Measurements from ENCODE around the gene FNDC3B. TPM values are rescaled to one million over a fixed set of nuclear protein-coding genes. Genes with fewer than 3 reads are reported as not detected.

The FNDC3B gene
- total RNA-seq, 1 donor from 2014 or later = 54.9 TPM

GRCh38 chr3:172115787-172116186, 76.4 kb downstream of the FNDC3B start:
- TF ChIP-seq, protein P1, sequence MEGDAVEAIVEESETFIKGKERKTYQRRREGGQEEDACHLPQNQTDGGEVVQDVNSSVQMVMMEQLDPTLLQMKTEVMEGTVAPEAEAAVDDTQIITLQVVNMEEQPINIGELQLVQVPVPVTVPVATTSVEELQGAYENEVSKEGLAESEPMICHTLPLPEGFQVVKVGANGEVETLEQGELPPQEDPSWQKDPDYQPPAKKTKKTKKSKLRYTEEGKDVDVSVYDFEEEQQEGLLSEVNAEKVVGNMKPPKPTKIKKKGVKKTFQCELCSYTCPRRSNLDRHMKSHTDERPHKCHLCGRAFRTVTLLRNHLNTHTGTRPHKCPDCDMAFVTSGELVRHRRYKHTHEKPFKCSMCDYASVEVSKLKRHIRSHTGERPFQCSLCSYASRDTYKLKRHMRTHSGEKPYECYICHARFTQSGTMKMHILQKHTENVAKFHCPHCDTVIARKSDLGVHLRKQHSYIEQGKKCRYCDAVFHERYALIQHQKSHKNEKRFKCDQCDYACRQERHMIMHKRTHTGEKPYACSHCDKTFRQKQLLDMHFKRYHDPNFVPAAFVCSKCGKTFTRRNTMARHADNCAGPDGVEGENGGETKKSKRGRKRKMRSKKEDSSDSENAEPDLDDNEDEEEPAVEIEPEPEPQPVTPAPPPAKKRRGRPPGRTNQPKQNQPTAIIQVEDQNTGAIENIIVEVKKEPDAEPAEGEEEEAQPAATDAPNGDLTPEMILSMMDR (IDR thresholded peaks at IDR 0.05) = no peak
- no peaks in the 10 kb centered on the region for H3K9me3 ChIP-seq
- peaks cover 0 to 5% of the 10 kb centered on the region in 2 donors for H3K4me1 ChIP-seq
- H3K4me3 ChIP-seq = no peak overlapping the region
- DNase-seq (ENCODE audit: low spot score in 2 of 2) = no peak
- peaks cover 13 to 40% of the 10 kb centered on the region in 2 donors for H3K36me3 ChIP-seq
- no peaks in the 10 kb centered on the region for H3K27me3 ChIP-seq
- no peak overlapping the region for H3K27ac ChIP-seq
- intact Hi-C loops (cut with DNase I) = no loop called here

- Histone ChIP-seq H3K27ac (no peak overlapping the region), H3K27me3 (no peaks in the 10 kb centered on the region), H3K4me3 (no peak overlapping the region), H3K4me1 (peaks cover 0 to 8% of the 10 kb centered on the region in 2 donors), H3K9me3 (no peaks in the 10 kb centered on the region), H3K36me3 (peaks cover 13 to 40% of the 10 kb centered on the region in 2 donors)
- TF ChIP-seq, protein P1 (IDR thresholded peaks at IDR 0.05) = no peak
- intact Hi-C loops (cut with DNase I) = no loop called here
- no peak for DNase-seq (ENCODE audit: low spot score in 2 of 2)
Measured at GRCh38 chr3:172118019-172118418, 78.6 kb downstream of the FNDC3B start.

DNA sequence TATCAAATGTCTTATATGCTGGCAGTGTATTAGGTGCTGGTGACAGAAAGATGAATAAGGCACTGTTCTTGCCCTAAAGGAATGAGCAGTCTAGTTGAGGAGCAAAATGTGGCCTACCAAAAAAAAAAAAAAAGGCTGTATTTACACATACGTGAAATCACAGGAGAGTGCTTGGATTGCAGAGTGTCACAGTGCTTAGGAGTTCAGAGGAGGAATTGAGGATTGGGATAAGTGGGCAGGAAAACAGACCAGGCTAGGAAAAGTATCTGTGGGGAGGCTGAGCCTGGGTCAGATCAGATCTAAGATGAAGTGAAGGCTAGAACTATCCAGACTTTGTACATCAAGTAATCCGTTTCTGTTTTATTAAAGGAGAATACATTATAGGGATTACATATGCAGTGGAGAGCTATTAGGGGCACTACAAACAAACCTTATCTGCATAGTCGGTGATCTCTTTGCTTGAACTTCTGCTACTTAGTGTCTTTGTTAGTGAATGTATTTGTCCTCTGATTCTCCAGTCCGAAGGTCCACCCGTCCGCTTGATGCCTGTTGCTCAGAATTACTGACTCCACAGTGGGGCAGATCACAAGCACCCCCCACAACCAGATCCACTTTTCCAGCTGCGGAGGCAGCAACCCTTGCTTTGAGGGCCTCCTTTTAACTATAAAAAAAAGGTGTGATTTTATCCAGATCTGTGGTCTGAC, 80.0 kb downstream of the FNDC3B start:
- Histone ChIP-seq H3K4me3 (no peak overlapping the region), H3K27ac (no peak overlapping the region), H3K36me3 (peaks cover 11 to 36% of the 10 kb centered on the region in 2 donors), H3K27me3 (no peaks in the 10 kb centered on the region), H3K4me1 (peaks cover 0 to 7% of the 10 kb centered on the region in 2 donors), H3K9me3 (no peaks in the 10 kb centered on the region)
- DNase-seq (ENCODE audit: low spot score in 2 of 2) = no peak
- TF ChIP-seq, protein P1 (IDR thresholded peaks at IDR 0.05) = no peak
- intact Hi-C loops (cut with DNase I) = no loop called here

GRCh38 chr3:172120912-172121311, 81.5 kb downstream of the FNDC3B start:
- DNase-seq (ENCODE audit: low spot score in 2 of 2) = no peak
- intact Hi-C loops (cut with DNase I) = no loop called here
- no peaks in the 10 kb centered on the region for H3K9me3 ChIP-seq
- peaks cover 0 to 16% of the 10 kb centered on the region in 2 donors for H3K4me1 ChIP-seq
- TF ChIP-seq, protein P1 (IDR thresholded peaks at IDR 0.05) = no peak
- H3K4me3 ChIP-seq = no peak overlapping the region
- peaks cover 0 to 21% of the 10 kb centered on the region in 2 donors for H3K36me3 ChIP-seq
- no peak overlapping the region for H3K27ac ChIP-seq
- H3K27me3 ChIP-seq = no peaks in the 10 kb centered on the region

GRCh38 chr3:172121981-172122380, 82.6 kb downstream of the FNDC3B start:
- TF ChIP-seq, protein P1 (IDR thresholded peaks at IDR 0.05) = no peak
- Histone ChIP-seq H3K4me3 (no peak overlapping the region), H3K27ac (no peak overlapping the region), H3K9me3 (no peaks in the 10 kb centered on the region), H3K36me3 (peaks cover 0 to 14% of the 10 kb centered on the region in 2 donors), H3K4me1 (peaks cover 0 to 24% of the 10 kb centered on the region in 2 donors), H3K27me3 (no peaks in the 10 kb centered on the region)
- no peak for DNase-seq (ENCODE audit: low spot score in 2 of 2)
- intact Hi-C loops (cut with DNase I) = no loop called here

Data from ascending aorta (tissue), 2 donors.